ENCODE data around the gene PHF2. TPM values are rescaled to one million over a fixed set of nuclear protein-coding genes. Genes with fewer than 3 reads are reported as not detected.

PHF2 gene
- polyA plus RNA-seq, 1 of the 3 experiments (the other 2 are of a cell fraction) = 11.2 TPM

DNA sequence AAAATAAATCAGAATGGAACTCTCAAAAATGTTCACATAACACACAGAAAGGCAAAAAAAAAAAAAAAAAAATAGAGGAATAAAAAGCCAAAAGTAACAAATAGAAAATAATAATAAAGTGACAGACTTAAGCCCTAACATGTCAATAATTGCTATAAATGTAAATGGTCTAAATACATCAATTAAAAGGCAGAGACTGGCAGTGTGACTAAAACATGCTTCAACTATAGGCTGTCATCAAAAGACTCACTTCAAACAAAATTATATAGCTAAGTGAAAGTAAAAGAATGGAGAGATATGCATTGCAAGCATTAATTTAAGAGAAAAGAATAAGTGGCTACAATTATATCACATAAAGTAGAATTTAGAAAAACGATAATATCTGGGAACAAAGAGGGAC, 114.2 kb downstream of the PHF2 start (continued):
- TF ChIP-seq, protein P1, sequence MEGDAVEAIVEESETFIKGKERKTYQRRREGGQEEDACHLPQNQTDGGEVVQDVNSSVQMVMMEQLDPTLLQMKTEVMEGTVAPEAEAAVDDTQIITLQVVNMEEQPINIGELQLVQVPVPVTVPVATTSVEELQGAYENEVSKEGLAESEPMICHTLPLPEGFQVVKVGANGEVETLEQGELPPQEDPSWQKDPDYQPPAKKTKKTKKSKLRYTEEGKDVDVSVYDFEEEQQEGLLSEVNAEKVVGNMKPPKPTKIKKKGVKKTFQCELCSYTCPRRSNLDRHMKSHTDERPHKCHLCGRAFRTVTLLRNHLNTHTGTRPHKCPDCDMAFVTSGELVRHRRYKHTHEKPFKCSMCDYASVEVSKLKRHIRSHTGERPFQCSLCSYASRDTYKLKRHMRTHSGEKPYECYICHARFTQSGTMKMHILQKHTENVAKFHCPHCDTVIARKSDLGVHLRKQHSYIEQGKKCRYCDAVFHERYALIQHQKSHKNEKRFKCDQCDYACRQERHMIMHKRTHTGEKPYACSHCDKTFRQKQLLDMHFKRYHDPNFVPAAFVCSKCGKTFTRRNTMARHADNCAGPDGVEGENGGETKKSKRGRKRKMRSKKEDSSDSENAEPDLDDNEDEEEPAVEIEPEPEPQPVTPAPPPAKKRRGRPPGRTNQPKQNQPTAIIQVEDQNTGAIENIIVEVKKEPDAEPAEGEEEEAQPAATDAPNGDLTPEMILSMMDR (IDR thresholded peaks at IDR 0.05) = no peak
- TF ChIP-seq, protein P2, sequence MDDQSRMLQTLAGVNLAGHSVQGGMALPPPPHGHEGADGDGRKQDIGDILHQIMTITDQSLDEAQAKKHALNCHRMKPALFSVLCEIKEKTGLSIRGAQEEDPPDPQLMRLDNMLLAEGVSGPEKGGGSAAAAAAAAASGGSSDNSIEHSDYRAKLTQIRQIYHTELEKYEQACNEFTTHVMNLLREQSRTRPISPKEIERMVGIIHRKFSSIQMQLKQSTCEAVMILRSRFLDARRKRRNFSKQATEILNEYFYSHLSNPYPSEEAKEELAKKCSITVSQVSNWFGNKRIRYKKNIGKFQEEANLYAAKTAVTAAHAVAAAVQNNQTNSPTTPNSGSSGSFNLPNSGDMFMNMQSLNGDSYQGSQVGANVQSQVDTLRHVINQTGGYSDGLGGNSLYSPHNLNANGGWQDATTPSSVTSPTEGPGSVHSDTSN (IDR thresholded peaks at IDR 0.05) = no peak
- TF ChIP-seq, protein P3, sequence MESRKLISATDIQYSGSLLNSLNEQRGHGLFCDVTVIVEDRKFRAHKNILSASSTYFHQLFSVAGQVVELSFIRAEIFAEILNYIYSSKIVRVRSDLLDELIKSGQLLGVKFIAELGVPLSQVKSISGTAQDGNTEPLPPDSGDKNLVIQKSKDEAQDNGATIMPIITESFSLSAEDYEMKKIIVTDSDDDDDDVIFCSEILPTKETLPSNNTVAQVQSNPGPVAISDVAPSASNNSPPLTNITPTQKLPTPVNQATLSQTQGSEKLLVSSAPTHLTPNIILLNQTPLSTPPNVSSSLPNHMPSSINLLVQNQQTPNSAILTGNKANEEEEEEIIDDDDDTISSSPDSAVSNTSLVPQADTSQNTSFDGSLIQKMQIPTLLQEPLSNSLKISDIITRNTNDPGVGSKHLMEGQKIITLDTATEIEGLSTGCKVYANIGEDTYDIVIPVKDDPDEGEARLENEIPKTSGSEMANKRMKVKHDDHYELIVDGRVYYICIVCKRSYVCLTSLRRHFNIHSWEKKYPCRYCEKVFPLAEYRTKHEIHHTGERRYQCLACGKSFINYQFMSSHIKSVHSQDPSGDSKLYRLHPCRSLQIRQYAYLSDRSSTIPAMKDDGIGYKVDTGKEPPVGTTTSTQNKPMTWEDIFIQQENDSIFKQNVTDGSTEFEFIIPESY (IDR thresholded peaks at IDR 0.05; ENCODE audit: borderline replicate concordance, low read depth) = no peak
- TF ChIP-seq, protein P4, sequence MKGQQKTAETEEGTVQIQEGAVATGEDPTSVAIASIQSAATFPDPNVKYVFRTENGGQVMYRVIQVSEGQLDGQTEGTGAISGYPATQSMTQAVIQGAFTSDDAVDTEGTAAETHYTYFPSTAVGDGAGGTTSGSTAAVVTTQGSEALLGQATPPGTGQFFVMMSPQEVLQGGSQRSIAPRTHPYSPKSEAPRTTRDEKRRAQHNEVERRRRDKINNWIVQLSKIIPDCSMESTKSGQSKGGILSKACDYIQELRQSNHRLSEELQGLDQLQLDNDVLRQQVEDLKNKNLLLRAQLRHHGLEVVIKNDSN (IDR thresholded peaks at IDR 0.05; ENCODE audit: borderline replicate concordance, low read depth) = no peak

DNA sequence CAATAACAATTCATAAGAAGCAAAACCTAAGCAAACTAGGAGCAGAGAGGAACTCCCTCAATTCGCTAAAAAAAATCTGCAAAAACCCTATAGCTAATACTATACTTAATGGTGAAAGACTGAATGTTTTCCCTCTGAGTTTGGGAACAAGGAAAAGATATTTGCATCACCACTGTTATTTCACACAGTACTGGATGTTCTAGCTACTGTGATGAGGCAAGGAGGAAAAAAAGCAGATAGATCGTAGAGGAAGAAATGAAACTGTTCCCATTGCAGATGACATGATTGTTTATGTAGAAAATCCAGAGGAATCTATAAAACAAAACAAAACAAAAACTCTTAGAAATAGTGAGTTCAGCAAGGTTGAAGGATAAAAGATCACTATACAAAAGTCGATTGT, 116.7 kb downstream of the PHF2 start:
- ChIA-PET POLR2A (no interaction called here), CTCF (interaction anchor here (1.4 to 1.8 kb wide), 2 partner anchors 12 to 321 kb away, joined by 3 to 7 read pairs; no protein-coding TSS in a partner anchor)
- Histone ChIP-seq H3K79me2 (ENCODE audit: insufficient read depth) (no peaks in the 10 kb centered on the region), H3K4me3 (ENCODE audit: low read depth in 2 of 2, low read length in 1 of 2) (no peak overlapping the region), H3K36me3 (replicated peaks in 1 of 2; ENCODE audit: control insufficient read depth in 1 of 2, insufficient read depth in 2 of 2, low read length in 1 of 2) (no peaks in the 10 kb centered on the region), H3K27me3 (ENCODE audit: insufficient read depth) (no peaks in the 10 kb centered on the region), H3F3A (replicated peaks; ENCODE audit: insufficient read depth) (no peaks in the 10 kb centered on the region), H3K4me1 (ENCODE audit: control insufficient read depth in 1 of 2, insufficient read depth in 2 of 2, low read depth in 1 of 2, low read length in 1 of 2) (no peaks in the 10 kb centered on the region), H3K4me2 (no peak overlapping the region), H3K9me2 (no peaks in the 10 kb centered on the region), H3K27ac (ENCODE audit: low read depth in 2 of 2, low read length in 1 of 2) (no peak overlapping the region), H3K9ac (no peak overlapping the region), H2AFZ (ENCODE audit: low read depth) (no peak overlapping the region), H3K9me3 (peaks cover 12% of the 10 kb centered on the region; the same call in 1 of the 2 replicates), H4K20me1 (ENCODE audit: insufficient read depth) (no peaks in the 10 kb centered on the region)
- DNase-seq = no peak
- TF ChIP-seq MEF2A (IDR thresholded peaks at IDR 0.05; ENCODE audit: borderline replicate concordance, low read depth) (no peak), GABPA (IDR thresholded peaks at IDR 0.05; ENCODE audit: low read depth) (no peak), RCOR1 (IDR thresholded peaks at IDR 0.05; ENCODE audit: low read length) (no peak), NRF1 (IDR thresholded peaks at IDR 0.05; ENCODE audit: low read depth, low read length) (no peak), EZH2phosphoT487 (IDR thresholded peaks at IDR 0.05; ENCODE audit: borderline replicate concordance, low read depth) (no peak), RAD21 (IDR thresholded peaks at IDR 0.05; ENCODE audit: low read length) (no peak), CHD2 (IDR thresholded peaks at IDR 0.05; ENCODE audit: low read length, partially characterized antibody) (no peak), ELF1 (IDR thresholded peaks at IDR 0.05) (no peak), NFIC (IDR thresholded peaks at IDR 0.05; ENCODE audit: borderline replicate concordance) (no peak)
- WGBS (ENCODE audit: low lambda C conversion rate) = 12% methylated on average over 3 of the region's 3 CpGs

Measured in SK-N-SH (cell line).